ENCODE measurements around the gene TMEM37. TPM values are rescaled to one million over a fixed set of nuclear protein-coding genes. Genes with fewer than 3 reads are reported as not detected.

Gene TMEM37
- total and polyA plus RNA-seq, 2 of the 13 experiments (the other 11 are each of a cell fraction or from before 2014, with no cell fraction given), result 37.7 to 115 TPM

DNA sequence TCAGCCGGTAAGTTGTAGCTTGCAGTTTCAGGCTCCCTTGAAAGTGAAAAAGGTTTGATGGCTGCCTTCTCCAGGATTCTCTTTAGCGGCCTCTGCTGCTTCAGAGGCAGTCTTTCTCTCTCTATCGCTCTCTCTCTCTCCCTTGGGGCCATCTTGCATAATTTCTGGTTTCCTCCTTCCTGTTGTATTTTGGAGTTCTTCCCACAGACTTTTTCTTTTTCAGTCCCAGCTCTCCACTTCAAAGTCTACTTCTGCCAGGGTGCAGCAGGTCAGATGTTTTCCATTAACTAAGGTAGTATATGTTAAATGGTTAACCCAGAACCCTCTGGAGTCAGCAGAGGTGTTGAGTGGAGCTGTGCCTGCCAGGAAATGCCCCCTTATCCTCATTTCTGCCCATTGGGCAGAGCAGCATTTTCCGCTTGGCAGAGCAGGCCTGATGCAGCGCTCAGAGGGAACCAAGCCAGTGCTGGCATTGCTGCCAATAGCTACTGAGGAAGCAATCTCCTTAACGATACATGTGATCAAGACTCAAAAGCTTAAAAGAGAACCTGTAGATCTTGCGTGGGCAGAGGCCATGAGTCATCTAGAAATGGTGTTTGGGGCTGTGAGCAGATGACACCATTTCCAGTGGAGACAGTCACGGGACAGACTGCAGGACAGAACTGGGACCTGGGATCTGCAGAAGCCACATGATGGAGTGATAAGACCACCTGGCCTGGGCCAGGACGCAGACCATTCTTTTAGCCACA is 44.1 kb upstream of the TMEM37 start (continued):
- TF ChIP-seq NAIF1 (CRISPR knock-in tag; IDR thresholded peaks at IDR 0.05; ENCODE audit: borderline replicate concordance), result no peak
- TF ChIP-seq, protein P1, sequence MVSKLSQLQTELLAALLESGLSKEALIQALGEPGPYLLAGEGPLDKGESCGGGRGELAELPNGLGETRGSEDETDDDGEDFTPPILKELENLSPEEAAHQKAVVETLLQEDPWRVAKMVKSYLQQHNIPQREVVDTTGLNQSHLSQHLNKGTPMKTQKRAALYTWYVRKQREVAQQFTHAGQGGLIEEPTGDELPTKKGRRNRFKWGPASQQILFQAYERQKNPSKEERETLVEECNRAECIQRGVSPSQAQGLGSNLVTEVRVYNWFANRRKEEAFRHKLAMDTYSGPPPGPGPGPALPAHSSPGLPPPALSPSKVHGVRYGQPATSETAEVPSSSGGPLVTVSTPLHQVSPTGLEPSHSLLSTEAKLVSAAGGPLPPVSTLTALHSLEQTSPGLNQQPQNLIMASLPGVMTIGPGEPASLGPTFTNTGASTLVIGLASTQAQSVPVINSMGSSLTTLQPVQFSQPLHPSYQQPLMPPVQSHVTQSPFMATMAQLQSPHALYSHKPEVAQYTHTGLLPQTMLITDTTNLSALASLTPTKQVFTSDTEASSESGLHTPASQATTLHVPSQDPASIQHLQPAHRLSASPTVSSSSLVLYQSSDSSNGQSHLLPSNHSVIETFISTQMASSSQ (IDR thresholded peaks at IDR 0.05; ENCODE audit: low read depth), result peak; percentile 49; the same call in 1 of the 2 replicates
- TF ChIP-seq, protein P1 (CRISPR knock-in tag; IDR thresholded peaks at IDR 0.05; ENCODE audit: borderline replicate concordance), result no peak
- TF ChIP-seq, protein P2, sequence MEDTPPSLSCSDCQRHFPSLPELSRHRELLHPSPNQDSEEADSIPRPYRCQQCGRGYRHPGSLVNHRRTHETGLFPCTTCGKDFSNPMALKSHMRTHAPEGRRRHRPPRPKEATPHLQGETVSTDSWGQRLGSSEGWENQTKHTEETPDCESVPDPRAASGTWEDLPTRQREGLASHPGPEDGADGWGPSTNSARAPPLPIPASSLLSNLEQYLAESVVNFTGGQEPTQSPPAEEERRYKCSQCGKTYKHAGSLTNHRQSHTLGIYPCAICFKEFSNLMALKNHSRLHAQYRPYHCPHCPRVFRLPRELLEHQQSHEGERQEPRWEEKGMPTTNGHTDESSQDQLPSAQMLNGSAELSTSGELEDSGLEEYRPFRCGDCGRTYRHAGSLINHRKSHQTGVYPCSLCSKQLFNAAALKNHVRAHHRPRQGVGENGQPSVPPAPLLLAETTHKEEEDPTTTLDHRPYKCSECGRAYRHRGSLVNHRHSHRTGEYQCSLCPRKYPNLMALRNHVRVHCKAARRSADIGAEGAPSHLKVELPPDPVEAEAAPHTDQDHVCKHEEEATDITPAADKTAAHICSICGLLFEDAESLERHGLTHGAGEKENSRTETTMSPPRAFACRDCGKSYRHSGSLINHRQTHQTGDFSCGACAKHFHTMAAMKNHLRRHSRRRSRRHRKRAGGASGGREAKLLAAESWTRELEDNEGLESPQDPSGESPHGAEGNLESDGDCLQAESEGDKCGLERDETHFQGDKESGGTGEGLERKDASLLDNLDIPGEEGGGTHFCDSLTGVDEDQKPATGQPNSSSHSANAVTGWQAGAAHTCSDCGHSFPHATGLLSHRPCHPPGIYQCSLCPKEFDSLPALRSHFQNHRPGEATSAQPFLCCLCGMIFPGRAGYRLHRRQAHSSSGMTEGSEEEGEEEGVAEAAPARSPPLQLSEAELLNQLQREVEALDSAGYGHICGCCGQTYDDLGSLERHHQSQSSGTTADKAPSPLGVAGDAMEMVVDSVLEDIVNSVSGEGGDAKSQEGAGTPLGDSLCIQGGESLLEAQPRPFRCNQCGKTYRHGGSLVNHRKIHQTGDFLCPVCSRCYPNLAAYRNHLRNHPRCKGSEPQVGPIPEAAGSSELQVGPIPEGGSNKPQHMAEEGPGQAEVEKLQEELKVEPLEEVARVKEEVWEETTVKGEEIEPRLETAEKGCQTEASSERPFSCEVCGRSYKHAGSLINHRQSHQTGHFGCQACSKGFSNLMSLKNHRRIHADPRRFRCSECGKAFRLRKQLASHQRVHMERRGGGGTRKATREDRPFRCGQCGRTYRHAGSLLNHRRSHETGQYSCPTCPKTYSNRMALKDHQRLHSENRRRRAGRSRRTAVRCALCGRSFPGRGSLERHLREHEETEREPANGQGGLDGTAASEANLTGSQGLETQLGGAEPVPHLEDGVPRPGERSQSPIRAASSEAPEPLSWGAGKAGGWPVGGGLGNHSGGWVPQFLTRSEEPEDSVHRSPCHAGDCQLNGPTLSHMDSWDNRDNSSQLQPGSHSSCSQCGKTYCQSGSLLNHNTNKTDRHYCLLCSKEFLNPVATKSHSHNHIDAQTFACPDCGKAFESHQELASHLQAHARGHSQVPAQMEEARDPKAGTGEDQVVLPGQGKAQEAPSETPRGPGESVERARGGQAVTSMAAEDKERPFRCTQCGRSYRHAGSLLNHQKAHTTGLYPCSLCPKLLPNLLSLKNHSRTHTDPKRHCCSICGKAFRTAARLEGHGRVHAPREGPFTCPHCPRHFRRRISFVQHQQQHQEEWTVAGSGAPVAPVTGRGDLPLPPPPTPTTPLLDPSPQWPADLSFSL (CRISPR knock-in tag; IDR thresholded peaks at IDR 0.05), result no peak
- no peak for TF ChIP-seq NCOA5 (CRISPR knock-in tag; IDR thresholded peaks at IDR 0.05)
- TF ChIP-seq, protein P3, sequence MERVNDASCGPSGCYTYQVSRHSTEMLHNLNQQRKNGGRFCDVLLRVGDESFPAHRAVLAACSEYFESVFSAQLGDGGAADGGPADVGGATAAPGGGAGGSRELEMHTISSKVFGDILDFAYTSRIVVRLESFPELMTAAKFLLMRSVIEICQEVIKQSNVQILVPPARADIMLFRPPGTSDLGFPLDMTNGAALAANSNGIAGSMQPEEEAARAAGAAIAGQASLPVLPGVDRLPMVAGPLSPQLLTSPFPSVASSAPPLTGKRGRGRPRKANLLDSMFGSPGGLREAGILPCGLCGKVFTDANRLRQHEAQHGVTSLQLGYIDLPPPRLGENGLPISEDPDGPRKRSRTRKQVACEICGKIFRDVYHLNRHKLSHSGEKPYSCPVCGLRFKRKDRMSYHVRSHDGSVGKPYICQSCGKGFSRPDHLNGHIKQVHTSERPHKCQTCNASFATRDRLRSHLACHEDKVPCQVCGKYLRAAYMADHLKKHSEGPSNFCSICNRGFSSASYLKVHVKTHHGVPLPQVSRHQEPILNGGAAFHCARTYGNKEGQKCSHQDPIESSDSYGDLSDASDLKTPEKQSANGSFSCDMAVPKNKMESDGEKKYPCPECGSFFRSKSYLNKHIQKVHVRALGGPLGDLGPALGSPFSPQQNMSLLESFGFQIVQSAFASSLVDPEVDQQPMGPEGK (CRISPR knock-in tag; IDR thresholded peaks at IDR 0.05), result no peak
- no peak for TF ChIP-seq LCORL (IDR thresholded peaks at IDR 0.05)
- peak; percentile 62 for TF ChIP-seq LCORL (CRISPR knock-in tag; IDR thresholded peaks at IDR 0.05)
- TF ChIP-seq GATAD2A (CRISPR knock-in tag; IDR thresholded peaks at IDR 0.05), result peak; percentile 36; the same call in 1 of the 2 replicates

All from HepG2 (cell line).